RWPE2 (cell line): ENCODE results near the gene DCAF10.
"Not testable (repeated sequence)": the region's sequence is repeated elsewhere in the genome, so short reads cannot be mapped to it uniquely, and the experiment has no call there.

Source experiments
- ATAC-seq: fragments of 200-7000 bp; cut with Tn5 transposase; 3 replicates; pipeline ENCODE4 v1.9.1; 2021; ENCODE audit warnings: low read depth
- DNase-seq: peaks from one replicate; pipeline ENCODE4 v3.0.0-alpha.2; 2020; ENCODE audit warnings: low spot score
- H3K27ac ChIP-seq: fragments of 450-650 bp; 2 replicates; pipeline ENCODE4 v1.5.1; 2017; ENCODE audit warnings: mild to moderate bottlenecking; ENCODE audit not compliant: poor library complexity, severe bottlenecking
- H3K27me3 ChIP-seq: fragments of 250-450 bp; sonication (Bioruptor Pico); 2 replicates; pipeline ENCODE4 v1.5.1; 2021; ENCODE audit warnings: mild to moderate bottlenecking, moderate library complexity; ENCODE audit not compliant: insufficient read depth, poor library complexity, severe bottlenecking
- H3K36me3 ChIP-seq: fragments of 250-450 bp; sonication (Bioruptor Pico); 2 replicates; pipeline ENCODE4 v1.5.1; 2020; ENCODE audit warnings: low read depth, mild to moderate bottlenecking, moderate library complexity
- H3K4me1 ChIP-seq: fragments of 250-450 bp; sonication (Bioruptor Pico); 2 replicates; pipeline ENCODE4 v1.5.1; 2021; ENCODE audit warnings: mild to moderate bottlenecking, moderate library complexity; ENCODE audit not compliant: insufficient read depth, poor library complexity, severe bottlenecking
- H3K4me3 ChIP-seq: fragments of 250-450 bp; sonication (Bioruptor Pico); 2 replicates; pipeline ENCODE4 v1.5.1; 2021; ENCODE audit warnings: mild to moderate bottlenecking, moderate library complexity; ENCODE audit not compliant: severe bottlenecking
- H3K9me3 ChIP-seq: fragments of 250-450 bp; sonication (Bioruptor Pico); 2 replicates; pipeline ENCODE4 v1.5.1; 2021; ENCODE audit warnings: mild to moderate bottlenecking, moderate library complexity; ENCODE audit not compliant: severe bottlenecking
- TF ChIP-seq, protein P1 (sequence below): fragments of 450-650 bp; IDR thresholded peaks from one replicate; pipeline ENCODE4 v1.5.1; 2017; ENCODE audit warnings: mild to moderate bottlenecking, moderate library complexity; ENCODE audit not compliant: poor library complexity, severe bottlenecking

The DCAF10 gene

DNA sequence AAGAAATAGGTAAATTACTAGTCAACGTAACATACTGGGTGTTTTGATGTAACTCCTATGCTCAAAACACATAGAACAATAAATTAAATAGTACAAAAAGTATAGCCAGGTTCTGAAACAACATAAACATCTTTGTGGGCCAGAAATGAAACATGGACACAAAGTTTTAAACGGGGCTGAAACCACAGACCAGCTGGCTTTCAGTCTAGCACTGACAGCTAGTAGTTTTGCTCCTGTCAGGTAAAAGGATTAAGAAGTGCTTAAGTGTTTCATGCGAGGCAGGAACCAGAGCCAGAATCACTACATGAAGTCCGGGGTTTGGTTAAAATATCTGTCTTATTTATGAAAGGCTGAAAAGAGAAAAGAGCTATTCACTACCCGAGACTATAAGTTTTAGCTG lies 19.5 kb downstream of the DCAF10 start:
- TF ChIP-seq, protein P1, sequence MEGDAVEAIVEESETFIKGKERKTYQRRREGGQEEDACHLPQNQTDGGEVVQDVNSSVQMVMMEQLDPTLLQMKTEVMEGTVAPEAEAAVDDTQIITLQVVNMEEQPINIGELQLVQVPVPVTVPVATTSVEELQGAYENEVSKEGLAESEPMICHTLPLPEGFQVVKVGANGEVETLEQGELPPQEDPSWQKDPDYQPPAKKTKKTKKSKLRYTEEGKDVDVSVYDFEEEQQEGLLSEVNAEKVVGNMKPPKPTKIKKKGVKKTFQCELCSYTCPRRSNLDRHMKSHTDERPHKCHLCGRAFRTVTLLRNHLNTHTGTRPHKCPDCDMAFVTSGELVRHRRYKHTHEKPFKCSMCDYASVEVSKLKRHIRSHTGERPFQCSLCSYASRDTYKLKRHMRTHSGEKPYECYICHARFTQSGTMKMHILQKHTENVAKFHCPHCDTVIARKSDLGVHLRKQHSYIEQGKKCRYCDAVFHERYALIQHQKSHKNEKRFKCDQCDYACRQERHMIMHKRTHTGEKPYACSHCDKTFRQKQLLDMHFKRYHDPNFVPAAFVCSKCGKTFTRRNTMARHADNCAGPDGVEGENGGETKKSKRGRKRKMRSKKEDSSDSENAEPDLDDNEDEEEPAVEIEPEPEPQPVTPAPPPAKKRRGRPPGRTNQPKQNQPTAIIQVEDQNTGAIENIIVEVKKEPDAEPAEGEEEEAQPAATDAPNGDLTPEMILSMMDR = no peak
- Histone ChIP-seq H3K36me3 (peaks cover 59% of the 10 kb centered on the region), H3K27ac (no peak overlapping the region), H3K4me3 (no peak overlapping the region), H3K4me1 (no peaks in the 10 kb centered on the region), H3K9me3 (no peaks in the 10 kb centered on the region), H3K27me3 (no peaks in the 10 kb centered on the region)
- ATAC-seq (no peak), DNase-seq (no peak)

DNA sequence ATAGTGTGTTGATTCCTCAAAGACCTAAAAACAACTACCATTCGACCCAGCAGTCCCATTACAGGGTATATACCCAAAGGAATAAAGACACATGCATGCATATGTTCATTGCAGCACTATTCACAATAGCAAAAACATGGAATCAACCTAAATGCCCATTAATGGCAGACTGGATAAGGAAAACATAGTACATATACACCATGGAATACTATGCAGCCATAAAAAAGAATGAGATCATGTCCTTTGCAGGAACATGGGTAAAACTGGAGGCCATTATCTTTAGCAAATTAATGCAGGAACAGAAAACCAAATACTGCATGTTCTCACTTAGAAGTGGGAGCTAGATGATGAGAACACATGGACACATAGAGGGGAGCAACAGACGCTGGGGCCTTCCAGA lies 24.6 kb downstream of the DCAF10 start:
- H3K4me3 ChIP-seq, DNase-seq, ATAC-seq, H3K27me3 ChIP-seq, H3K4me1 ChIP-seq, H3K9me3 ChIP-seq, H3K27ac ChIP-seq: not testable (repeated sequence)
- peaks cover 58% of the 10 kb centered on the region for H3K36me3 ChIP-seq

DNA sequence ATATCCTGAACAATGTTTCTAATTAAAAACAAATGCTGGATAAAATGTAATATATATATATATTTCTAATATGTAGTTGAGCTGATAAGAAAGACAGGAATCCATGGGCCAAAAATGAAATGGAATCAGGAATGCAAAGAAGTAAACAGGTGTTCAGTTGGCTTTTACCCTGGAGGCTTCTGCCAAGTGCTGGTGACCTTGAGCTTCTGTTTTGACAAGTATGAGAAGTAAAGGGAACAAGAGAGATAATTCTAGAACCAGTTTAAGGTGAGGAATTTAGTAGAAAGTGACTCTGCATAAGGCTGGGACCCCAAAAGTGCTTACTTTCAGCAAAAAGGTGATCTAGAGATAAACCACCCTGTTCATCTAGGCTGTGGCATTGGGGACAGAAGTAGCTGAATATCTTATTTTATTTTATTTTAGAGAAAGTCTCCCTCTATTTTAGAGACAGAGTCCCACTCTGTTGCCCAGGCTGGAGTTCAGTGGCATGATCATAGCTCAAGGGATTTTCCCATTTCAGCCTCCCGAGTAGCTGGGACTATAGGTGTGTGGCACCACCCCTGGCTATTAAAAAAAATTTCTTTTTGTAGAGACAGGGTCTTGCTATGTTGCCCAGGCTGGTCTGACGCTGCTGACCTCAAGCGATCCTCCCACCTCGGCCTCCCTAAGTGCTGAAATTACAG lies 27.0 kb downstream of the DCAF10 start:
- Histone ChIP-seq H3K27ac (no peak overlapping the region), H3K36me3 (peaks cover 52% of the 10 kb centered on the region), H3K27me3 (no peaks in the 10 kb centered on the region), H3K9me3 (no peaks in the 10 kb centered on the region), H3K4me1 (no peaks in the 10 kb centered on the region), H3K4me3 (no peak overlapping the region)
- TF ChIP-seq, protein P1 = no peak
- ATAC-seq = no peak
- no peak for DNase-seq

DNA sequence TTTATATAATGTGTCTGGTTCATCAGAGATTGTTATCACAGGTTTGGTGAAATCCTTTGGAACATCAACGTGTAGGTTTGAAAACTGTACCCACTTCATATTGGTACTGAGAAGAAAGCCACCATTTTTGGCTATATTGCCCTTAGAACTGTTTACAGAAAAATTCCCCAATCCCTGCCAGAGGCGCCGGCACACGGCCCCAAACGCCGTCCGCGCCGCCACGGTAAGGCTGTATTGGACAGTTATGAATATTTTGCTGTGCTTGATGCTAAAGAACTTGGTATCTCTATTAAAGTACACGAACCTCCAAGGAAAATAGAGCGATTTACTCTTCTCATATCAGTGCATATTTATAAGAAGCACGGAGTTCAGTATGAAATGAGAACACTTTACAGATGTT lies 35.2 kb downstream of the DCAF10 start:
- Histone ChIP-seq H3K4me1 (peaks cover 11% of the 10 kb centered on the region), H3K36me3 (peaks cover 14% of the 10 kb centered on the region), H3K4me3 (no peak overlapping the region), H3K27me3 (no peaks in the 10 kb centered on the region), H3K27ac (no peak overlapping the region), H3K9me3 (no peaks in the 10 kb centered on the region)
- TF ChIP-seq, protein P1 = no peak
- no peak for DNase-seq
- ATAC-seq = no peak

DNA sequence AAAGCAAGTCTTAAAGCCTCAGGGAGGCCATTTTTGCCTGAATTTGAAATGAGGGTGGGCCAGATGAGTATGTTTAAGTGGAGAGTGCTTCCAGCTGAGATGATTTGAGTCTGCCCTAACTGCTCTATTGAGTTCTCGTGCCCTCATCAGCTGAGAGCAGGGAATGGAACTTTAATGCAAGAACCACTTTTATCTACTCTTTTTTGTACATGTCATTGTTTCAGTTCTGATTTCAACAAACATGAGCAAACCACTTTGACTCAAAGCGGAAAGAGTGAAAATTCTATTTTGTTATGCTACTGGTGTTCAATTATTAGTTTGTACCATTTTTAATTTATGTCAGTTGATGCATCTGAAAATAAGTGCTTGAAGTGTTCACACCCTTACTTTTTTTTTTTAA lies 35.8 kb downstream of the DCAF10 start:
- Histone ChIP-seq H3K4me1 (peaks cover 14% of the 10 kb centered on the region), H3K36me3 (peaks cover 12% of the 10 kb centered on the region), H3K4me3 (no peak overlapping the region), H3K27me3 (no peaks in the 10 kb centered on the region), H3K9me3 (no peaks in the 10 kb centered on the region), H3K27ac (no peak overlapping the region)
- ATAC-seq (no peak), DNase-seq (no peak)
- TF ChIP-seq, protein P1 = no peak
